HCT116 (cell line): Measurements from ENCODE around the gene POC1B. TPM values are rescaled to one million over a fixed set of nuclear protein-coding genes. Genes with fewer than 3 reads are reported as not detected.

Experiments used
- ATAC-seq: fragments of 200-7000 bp; cut with Tn5 transposase; 2 replicates; pipeline ENCODE4 v1.9.1; 2020; ENCODE audit warnings: mild to moderate bottlenecking, moderate library complexity
- BruUV-seq: library from RNA; stranded (reverse); fragments of 400-500 nt; replicated peaks from 2 replicates; lab custom pipeline; 2021; lab: Mats Ljungman, UMichigan
- CTCF ChIA-PET: fragments of 300-600 bp; sonication (Branson Sonifier 250); formaldehyde crosslinking; loops from one replicate; lab custom pipeline; 2021; ENCODE audit warnings: antibody characterized with exemption; lab: Charles Lee
- POLR2A ChIA-PET: fragments of 300-600, 350-600 bp; sonication (Branson Sonifier 250); formaldehyde crosslinking; loops from one replicate; lab custom pipeline; 2021; ENCODE audit warnings: antibody characterized with exemption; lab: Charles Lee
- RAD21 ChIA-PET, 2 experiments: fragments of 300-600 bp; sonication (Branson Sonifier 250); formaldehyde crosslinking; loops; one replicate each; lab custom pipeline; 2023; ENCODE audit warnings: low total read pairs in 2 of 2; ENCODE audit not compliant: uncharacterized antibody in 2 of 2, unreplicated experiment in 2 of 2, low non-redundant PET in 1 of 2; lab: Charles Lee
- DNase-seq: peaks from one replicate; pipeline ENCODE4 v3.0.0-alpha.2; 2010; ENCODE audit warnings: low read depth, low spot score
- H2AFZ ChIP-seq: fragments of 200-600 bp; shearing (Covaris generic), sonication (generic); 2 replicates; pipeline ENCODE4 v1.6.1; 2017; ENCODE audit warnings: low read depth, mixed run types, mixed read lengths, antibody characterized with exemption, low read length; ENCODE audit not compliant: poor library complexity, severe bottlenecking
- H3K27ac ChIP-seq: 2 replicates; pipeline ENCODE4 v1.5.1; 2012; ENCODE audit warnings: low read depth, low read length
- H3K27me3 ChIP-seq: fragments of 200-600 bp; sonication (generic); 2 replicates; pipeline ENCODE4 v1.6.1; 2016; ENCODE audit warnings: mixed run types, low read length, mixed read lengths; ENCODE audit not compliant: insufficient read depth
- H3K36me3 ChIP-seq, 2 experiments: fragments of 200-500 bp in 1 of 2; fragments of 200-600 bp in 1 of 2; sonication (Bioruptor generic) in 1 of 2; sonication (generic) in 1 of 2; 2 replicates each; pipeline versions ENCODE4 v1.5.1 to v1.6.1; 2014 to 2016; ENCODE audit warnings: low read length in 2 of 2, inconsistent platforms in 1 of 2, mixed read lengths in 1 of 2, mixed run types in 1 of 2; ENCODE audit not compliant: insufficient read depth in 2 of 2, control insufficient read depth in 1 of 2
- H3K4me1 ChIP-seq, 2 experiments: fragments of 200-600 bp in 1 of 2; sonication (generic) in 1 of 2; 2 replicates each; pipeline versions ENCODE4 v1.5.1 to v1.6.1; 2012 to 2017; ENCODE audit warnings: low read length in 2 of 2, inconsistent platforms in 1 of 2, mild to moderate bottlenecking in 1 of 2, mixed read lengths in 1 of 2, mixed run types in 1 of 2, moderate library complexity in 1 of 2; ENCODE audit not compliant: insufficient read depth in 2 of 2, control insufficient read depth in 1 of 2
- H3K4me2 ChIP-seq: fragments of 200-600 bp; sonication (generic); 2 replicates; pipeline ENCODE4 v1.6.1; 2017; ENCODE audit warnings: mixed run types, low read length, mixed read lengths
- H3K4me3 ChIP-seq, 2 experiments: fragments of 200-600 bp in 1 of 2; sonication (generic) in 1 of 2; replicated peaks in 1 of 2; 2 replicates each; pipeline ENCODE4 v1.5.1; 2011 to 2016; ENCODE audit warnings: low read length in 2 of 2, control low read depth in 1 of 2, low read depth in 1 of 2, mild to moderate bottlenecking in 1 of 2, mixed read lengths in 1 of 2, mixed run types in 1 of 2
- H3K79me2 ChIP-seq: fragments of 200-600 bp; sonication (generic); 2 replicates; pipeline ENCODE4 v1.6.1; 2017; ENCODE audit warnings: mild to moderate bottlenecking, mixed run types, low read length, moderate library complexity, mixed read lengths; ENCODE audit not compliant: insufficient read depth
- H3K9ac ChIP-seq: fragments of 200-600 bp; sonication (generic); 2 replicates; pipeline ENCODE4 v1.6.1; 2016; ENCODE audit warnings: low read length, mixed read lengths
- H3K9me2 ChIP-seq: fragments of 200-600 bp; sonication (generic), shearing (Covaris generic); 2 replicates; pipeline ENCODE4 v1.6.1; 2017; ENCODE audit warnings: mixed run types, mild to moderate bottlenecking, moderate library complexity; ENCODE audit not compliant: insufficient read depth
- H3K9me3 ChIP-seq, 2 experiments: fragments of 200-500 bp in 1 of 2; fragments of 200-600 bp in 1 of 2; sonication (Bioruptor generic) in 1 of 2; sonication (generic) in 1 of 2; 2 replicates each; pipeline ENCODE4 v1.6.1; 2014 to 2017; ENCODE audit warnings: low read length in 2 of 2, mixed read lengths in 2 of 2, inconsistent platforms in 1 of 2, low read depth in 1 of 2, mild to moderate bottlenecking in 1 of 2, mixed run types in 1 of 2, moderate library complexity in 1 of 2; ENCODE audit not compliant: control insufficient read depth in 1 of 2, insufficient read depth in 1 of 2
- H4K20me1 ChIP-seq: fragments of 200-600 bp; sonication (generic), shearing (Covaris generic); 2 replicates; pipeline ENCODE4 v1.6.1; 2017; ENCODE audit warnings: mixed run types, mild to moderate bottlenecking, moderate library complexity; ENCODE audit not compliant: insufficient read depth
- ATF3 ChIP-seq: IDR thresholded peaks from 2 replicates; pipeline ENCODE4 v1.6.1; 2012
- CBX3 ChIP-seq: IDR thresholded peaks from 2 replicates; pipeline ENCODE4 v1.6.1; 2012; ENCODE audit warnings: low read depth
- CTCF ChIP-seq, 3 experiments: fragments of 200-600 bp in 1 of 3; sonication (generic) in 1 of 3; IDR thresholded peaks in 2 of 3; conservative IDR thresholded peaks in 1 of 3; 2 replicates each; pipeline ENCODE4 v1.5.1; 2012 to 2017; ENCODE audit warnings: low read depth in 2 of 3, low read length in 2 of 3, antibody characterized with exemption in 1 of 3, borderline replicate concordance in 1 of 3, control low read depth in 1 of 3, mild to moderate bottlenecking in 1 of 3, mixed read lengths in 1 of 3, mixed run types in 1 of 3, moderate library complexity in 1 of 3; ENCODE audit not compliant: insufficient read depth in 1 of 3
- ELF1 ChIP-seq: IDR thresholded peaks from 2 replicates; pipeline ENCODE4 v1.6.1; 2012; ENCODE audit warnings: low read depth, borderline replicate concordance
- FOSL1 ChIP-seq: IDR thresholded peaks from 2 replicates; pipeline ENCODE4 v1.6.1; 2012; ENCODE audit warnings: low read depth
- JUND ChIP-seq: IDR thresholded peaks from 2 replicates; pipeline ENCODE4 v1.6.1; 2012
- POLR2AphosphoS5 ChIP-seq: IDR thresholded peaks from 2 replicates; pipeline ENCODE4 v1.6.1; 2011; ENCODE audit warnings: mild to moderate bottlenecking, low read depth, low read length, moderate library complexity
- SRF ChIP-seq: IDR thresholded peaks from 2 replicates; pipeline ENCODE4 v1.6.1; 2012; ENCODE audit warnings: low read depth
- YY1 ChIP-seq: IDR thresholded peaks from 2 replicates; pipeline ENCODE4 v1.6.1; 2011; ENCODE audit warnings: low read length, low read depth, moderate library complexity, mild to moderate bottlenecking; ENCODE audit not compliant: insufficient replicate concordance; ENCODE audit errors: extremely low read depth
- ZBTB33 ChIP-seq: IDR thresholded peaks from 2 replicates; pipeline ENCODE4 v1.6.1; 2011; ENCODE audit warnings: mild to moderate bottlenecking, low read length, moderate library complexity; ENCODE audit not compliant: insufficient replicate concordance; ENCODE audit errors: extremely low read depth
- ZFX ChIP-seq: fragments of 450-650 bp; IDR thresholded peaks from 2 replicates; pipeline ENCODE4 v1.6.1; 2017
- ZNF274 ChIP-seq: fragments of 200-500 bp; sonication (Bioruptor generic); IDR thresholded peaks from 2 replicates; pipeline ENCODE4 v1.6.1; 2014; ENCODE audit warnings: mild to moderate bottlenecking, low read depth, low read length, inconsistent platforms
- intact Hi-C: fragments of 100-400 bp; cut with micrococcal nuclease; formaldehyde crosslinking; loops from 2 replicates; pipeline ENCODE4 v1.10.0; 2022
- total RNA-seq: library from RNA; stranded (reverse); gene quantifications from one replicate; pipeline ENCODE4 v1.2.1, GENCODE V29; 2021; ENCODE audit not compliant: unreplicated experiment

POC1B gene
- total RNA-seq, 1 experiment from 2014 or later: 14.3 TPM

GRCh38 chr12:89539426-89540223 lies 13.8 kb upstream of the POC1B start (continued):
- no peak for TF ChIP-seq YY1
- TF ChIP-seq FOSL1: no peak
- no peak for TF ChIP-seq JUND
- TF ChIP-seq, all 23 proteins: peak for 0

GRCh38 chr12:89538897-89539296 lies 13.1 kb upstream of the POC1B start:
- H4K20me1 ChIP-seq: no peaks in the 10 kb centered on the region
- no peak overlapping the region for H3K4me2 ChIP-seq
- no peaks in the 10 kb centered on the region for H3K9me3 ChIP-seq
- RAD21 ChIA-PET: no interaction called here
- BruUV-seq: no TSS peak
- H3K4me3 ChIP-seq: no peak overlapping the region
- CTCF ChIA-PET: no interaction called here
- ATAC-seq (no peak), DNase-seq (no peak)
- H2AFZ ChIP-seq: no peak overlapping the region
- no peak for TF ChIP-seq CTCF (IDR thresholded peaks at IDR 0.05 in 2 of 3, conservative IDR thresholded peaks at IDR 0.05 in 1 of 3; ENCODE audit: borderline replicate concordance in 1 of 3, insufficient read depth in 1 of 3, low read depth in 2 of 3, low read length in 2 of 3)
- TF ChIP-seq FOSL1: no peak
- no peak for TF ChIP-seq CBX3
- no peak for TF ChIP-seq YY1
- TF ChIP-seq ZBTB33: no peak
- TF ChIP-seq POLR2AphosphoS5: no peak
- TF ChIP-seq ZNF274: no peak
- TF ChIP-seq ELF1: no peak
- TF ChIP-seq SRF: no peak
- TF ChIP-seq ATF3: no peak
- TF ChIP-seq ZFX: no peak
- H3K4me1 ChIP-seq: peaks cover 0 to 4% of the 10 kb centered on the region in 2 experiments; a peak in 1 of 4 replicates
- no peak overlapping the region for H3K27ac ChIP-seq
- H3K9me2 ChIP-seq: no peaks in the 10 kb centered on the region
- H3K9ac ChIP-seq: no peak overlapping the region
- no peaks in the 10 kb centered on the region for H3K36me3 ChIP-seq
- no peaks in the 10 kb centered on the region for H3K79me2 ChIP-seq
- H3K27me3 ChIP-seq: no peaks in the 10 kb centered on the region
- POLR2A ChIA-PET: no interaction called here
- intact Hi-C loops: no loop called here
